Mucosa of stomach (tissue), 1 donor: ENCODE results near the gene DDHD1.
"Not testable (repeated sequence)": the region's sequence is repeated elsewhere in the genome, so short reads cannot be mapped to it uniquely, and the experiment has no call there.

ENCODE experiments used
- H3K27me3 ChIP-seq: one replicate; pipeline ENCODE4 v1.7.0; 2013; ENCODE audit warnings: mild to moderate bottlenecking, low read length; ENCODE audit not compliant: control insufficient read depth, insufficient read depth
- H3K36me3 ChIP-seq: one replicate; pipeline ENCODE4 v1.7.0; 2013; ENCODE audit warnings: low read length; ENCODE audit not compliant: control insufficient read depth, insufficient read depth
- H3K4me1 ChIP-seq: one replicate; pipeline ENCODE4 v1.7.0; 2013; ENCODE audit warnings: mild to moderate bottlenecking, low read length; ENCODE audit not compliant: control insufficient read depth, insufficient read depth
- H3K4me3 ChIP-seq: one replicate; pipeline ENCODE4 v1.7.0; 2013; ENCODE audit warnings: low read length
- H3K9ac ChIP-seq: one replicate; pipeline ENCODE4 v1.7.0; 2013; ENCODE audit warnings: mild to moderate bottlenecking, low read length, moderate library complexity
- H3K9me3 ChIP-seq: one replicate; pipeline ENCODE4 v1.7.0; 2013; ENCODE audit warnings: mild to moderate bottlenecking, low read length, moderate library complexity; ENCODE audit not compliant: control insufficient read depth
- donor health status: Pancreatic carcinoma.

The DDHD1 gene

GRCh38 chr14:53124786-53125185 lies 28.3 kb downstream of the DDHD1 start:
- Histone ChIP-seq H3K9ac (no peak overlapping the region), H3K4me1 (no peaks in the 10 kb centered on the region), H3K9me3 (no peaks in the 10 kb centered on the region)

GRCh38 chr14:53121419-53121818 lies 31.7 kb downstream of the DDHD1 start:
- H3K36me3 ChIP-seq, H3K27me3 ChIP-seq, H3K4me3 ChIP-seq, H3K4me1 ChIP-seq, H3K9ac ChIP-seq, H3K9me3 ChIP-seq: not testable (repeated sequence)

More at GRCh38 chr14:53124786-53125185, 28.3 kb downstream of the DDHD1 start:
- Histone ChIP-seq H3K27me3 (no peaks in the 10 kb centered on the region), H3K4me3 (no peak overlapping the region), H3K36me3 (no peaks in the 10 kb centered on the region)

GRCh38 chr14:53117479-53117878 lies 35.6 kb downstream of the DDHD1 start:
- not testable (repeated sequence) for H3K9ac ChIP-seq, H3K27me3 ChIP-seq, H3K36me3 ChIP-seq, H3K9me3 ChIP-seq, H3K4me1 ChIP-seq, H3K4me3 ChIP-seq

GRCh38 chr14:53113989-53114388 lies 39.1 kb downstream of the DDHD1 start:
- no peaks in the 10 kb centered on the region for H3K36me3 ChIP-seq
- H3K9ac ChIP-seq = no peak overlapping the region
- no peak overlapping the region for H3K4me3 ChIP-seq
- H3K27me3 ChIP-seq = no peaks in the 10 kb centered on the region
- no peaks in the 10 kb centered on the region for H3K9me3 ChIP-seq
- no peaks in the 10 kb centered on the region for H3K4me1 ChIP-seq

- no peak overlapping the region for H3K4me3 ChIP-seq
- no peak overlapping the region for H3K9ac ChIP-seq
- H3K27me3 ChIP-seq = no peaks in the 10 kb centered on the region
- no peaks in the 10 kb centered on the region for H3K9me3 ChIP-seq
- H3K4me1 ChIP-seq = no peaks in the 10 kb centered on the region
- H3K36me3 ChIP-seq = no peaks in the 10 kb centered on the region
Observed at GRCh38 chr14:53110096-53110495, 43.0 kb downstream of the DDHD1 start.

GRCh38 chr14:53109105-53110041 lies 43.8 kb downstream of the DDHD1 start:
- no peaks in the 10 kb centered on the region for H3K9me3 ChIP-seq
- no peak overlapping the region for H3K4me3 ChIP-seq
- no peaks in the 10 kb centered on the region for H3K36me3 ChIP-seq
- no peaks in the 10 kb centered on the region for H3K27me3 ChIP-seq
- no peak overlapping the region for H3K9ac ChIP-seq
- no peaks in the 10 kb centered on the region for H3K4me1 ChIP-seq

GRCh38 chr14:53108292-53109104 lies 44.6 kb downstream of the DDHD1 start:
- H3K9me3 ChIP-seq = no peaks in the 10 kb centered on the region
- no peak overlapping the region for H3K4me3 ChIP-seq
- no peaks in the 10 kb centered on the region for H3K27me3 ChIP-seq
- H3K36me3 ChIP-seq = no peaks in the 10 kb centered on the region
- no peaks in the 10 kb centered on the region for H3K4me1 ChIP-seq
- no peak overlapping the region for H3K9ac ChIP-seq

- Histone ChIP-seq H3K9me3 (no peaks in the 10 kb centered on the region), H3K27me3 (no peaks in the 10 kb centered on the region), H3K4me3 (no peak overlapping the region), H3K4me1 (no peaks in the 10 kb centered on the region), H3K36me3 (no peaks in the 10 kb centered on the region), H3K9ac (no peak overlapping the region)
Observed at GRCh38 chr14:53106768-53107167, 46.4 kb downstream of the DDHD1 start.

- H3K4me1 ChIP-seq = no peaks in the 10 kb centered on the region
- H3K36me3 ChIP-seq = no peaks in the 10 kb centered on the region
- no peak overlapping the region for H3K9ac ChIP-seq
- no peaks in the 10 kb centered on the region for H3K27me3 ChIP-seq
- no peak overlapping the region for H3K4me3 ChIP-seq
- no peaks in the 10 kb centered on the region for H3K9me3 ChIP-seq
Observed at GRCh38 chr14:53103636-53104340, 49.3 kb downstream of the DDHD1 start.

GRCh38 chr14:53093206-53093605 lies 59.9 kb downstream of the DDHD1 start:
- H3K4me3 ChIP-seq = no peak overlapping the region
- no peaks in the 10 kb centered on the region for H3K9me3 ChIP-seq
- no peaks in the 10 kb centered on the region for H3K36me3 ChIP-seq
- no peaks in the 10 kb centered on the region for H3K27me3 ChIP-seq
- no peaks in the 10 kb centered on the region for H3K4me1 ChIP-seq
- no peak overlapping the region for H3K9ac ChIP-seq

GRCh38 chr14:53090853-53091252 lies 62.3 kb downstream of the DDHD1 start:
- Histone ChIP-seq H3K9me3 (no peaks in the 10 kb centered on the region), H3K4me3 (no peak overlapping the region), H3K27me3 (no peaks in the 10 kb centered on the region), H3K9ac (no peak overlapping the region), H3K36me3 (no peaks in the 10 kb centered on the region), H3K4me1 (no peaks in the 10 kb centered on the region)

GRCh38 chr14:53084954-53085353 lies 68.2 kb downstream of the DDHD1 start:
- H3K9ac ChIP-seq, H3K36me3 ChIP-seq, H3K4me3 ChIP-seq, H3K27me3 ChIP-seq, H3K4me1 ChIP-seq, H3K9me3 ChIP-seq: not testable (repeated sequence)
